Fibroblast of upper back skin (primary cell): ENCODE measurements around the gene RPA1.
"Not testable (repeated sequence)": the region's sequence is repeated elsewhere in the genome, so short reads cannot be mapped to it uniquely, and the experiment has no call there.

ENCODE experiments used
- DNase-seq: peaks from one replicate; pipeline ENCODE4 v3.0.0-alpha.2; 2013

The RPA1 gene

DNA sequence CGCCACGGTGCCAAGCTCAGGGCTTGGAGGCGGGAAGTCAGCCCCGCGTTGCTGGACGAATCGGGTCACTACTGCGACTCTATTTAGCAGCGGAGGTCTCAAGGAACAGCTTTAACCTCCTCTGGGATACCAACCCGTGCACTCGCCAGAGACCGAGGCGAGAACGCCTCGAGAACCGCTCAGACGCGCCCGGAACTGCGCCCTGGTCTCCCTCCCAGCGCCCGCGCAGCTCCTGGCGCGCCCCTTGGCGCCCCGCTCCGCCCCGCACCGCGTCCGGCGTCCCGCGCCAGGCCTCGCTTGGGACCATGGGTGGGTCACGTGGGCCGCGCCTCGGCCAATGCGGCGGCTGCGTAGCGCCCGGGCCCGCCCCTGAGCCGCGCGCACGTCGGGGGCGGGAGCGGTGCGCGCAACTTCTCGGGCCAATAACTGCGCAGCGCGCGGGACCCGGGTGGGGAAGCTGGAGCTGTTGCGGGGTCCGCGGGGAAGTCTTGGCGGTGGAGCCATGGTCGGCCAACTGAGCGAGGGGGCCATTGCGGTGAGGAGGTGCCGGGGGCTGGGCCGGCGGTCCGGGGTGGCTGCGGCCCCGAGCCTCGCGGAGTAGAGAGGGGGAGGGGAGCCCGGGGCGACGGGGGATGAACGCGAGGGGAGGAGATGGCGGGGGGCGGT is at the start of gene RPA1, which contains the start of gene SMYD4:
RPA1 (plus strand) TSS at position 414 of the 666 bp plus-strand sequence; CDS start at position 503, 89 bp downstream.
SMYD4 (minus strand) TSS at position 311 of the 666 bp plus-strand sequence. CDS start 1,908 bp downstream, outside the sequence.
- DNase-seq: peak; percentile 81

DNA sequence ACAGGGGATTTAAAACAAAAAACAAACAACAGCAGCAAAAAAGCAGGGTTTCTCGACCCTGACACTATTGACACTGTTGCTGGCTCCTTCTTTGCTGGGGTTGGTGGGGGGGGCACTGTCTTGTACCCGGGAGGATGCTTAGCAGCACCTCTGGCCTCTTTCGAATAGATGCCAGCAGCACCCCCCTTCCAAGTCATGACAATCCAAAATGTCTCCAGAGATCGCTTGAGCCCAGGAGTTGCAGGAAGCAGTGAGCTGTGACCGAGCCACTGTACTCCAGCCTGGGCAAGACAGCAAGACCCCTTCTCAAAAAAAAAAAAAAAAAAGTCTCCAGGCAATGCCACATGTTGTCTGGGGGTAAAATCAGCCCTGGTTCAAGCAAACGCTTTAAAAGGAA is 47.6 kb upstream of the RPA1 start:
- DNase-seq: no peak

DNA sequence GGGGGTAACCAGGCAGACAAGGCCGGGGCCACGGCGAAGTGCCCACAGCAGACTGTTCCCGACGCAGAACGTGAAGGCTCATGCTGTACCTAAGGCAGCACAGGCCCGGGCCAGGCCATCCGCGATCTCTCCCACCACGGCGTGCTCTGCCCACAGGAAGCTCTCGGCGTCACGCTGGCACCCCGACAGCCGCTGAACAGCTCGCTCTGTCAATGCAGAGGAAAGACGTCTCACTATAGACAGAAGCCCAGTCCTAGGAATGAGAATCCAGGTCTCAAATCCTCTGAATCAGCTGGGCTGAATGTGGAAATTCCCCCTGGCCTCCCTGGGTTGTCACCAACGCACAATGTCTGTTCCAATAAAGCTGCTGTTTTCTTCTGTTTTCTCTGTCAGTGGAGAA is 46.5 kb upstream of the RPA1 start:
- no peak for DNase-seq

DNA sequence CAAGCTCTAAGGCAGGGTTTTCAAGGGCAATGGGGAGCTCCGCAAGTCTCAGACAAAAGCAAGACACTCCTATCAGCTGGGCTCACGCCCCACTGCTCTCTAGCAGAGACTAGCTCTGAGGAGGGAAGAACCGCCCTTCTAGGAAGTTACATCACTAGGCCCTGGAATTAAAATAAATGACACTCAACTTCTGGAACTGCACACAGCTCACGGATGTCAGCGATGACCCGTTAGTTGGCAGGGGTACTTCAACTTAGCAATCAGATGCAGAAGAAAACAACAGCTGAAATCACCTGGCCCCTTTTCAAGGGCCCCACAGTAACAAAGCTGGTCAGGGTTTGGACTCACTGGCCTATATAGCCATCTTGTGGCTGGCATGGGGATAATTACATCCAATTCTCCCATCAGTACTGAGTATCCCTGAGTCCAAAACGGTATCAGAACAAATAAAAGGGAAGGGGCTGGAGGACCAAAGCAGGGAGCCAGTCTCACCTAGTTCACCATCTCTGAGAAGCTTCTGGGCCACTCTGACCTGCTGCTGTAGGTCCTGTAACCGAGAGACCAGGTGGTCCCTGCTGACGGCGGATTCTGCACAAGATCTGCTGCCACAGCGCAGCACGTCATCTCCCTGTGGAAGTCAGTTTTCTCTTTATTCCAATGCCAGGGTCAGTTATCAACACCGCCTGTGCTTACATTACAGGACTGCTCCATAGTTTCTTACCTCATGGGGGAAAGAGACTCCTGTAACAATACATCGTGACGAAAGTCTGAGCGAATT is 45.8 kb upstream of the RPA1 start:
- DNase-seq: peak; percentile 83

DNA sequence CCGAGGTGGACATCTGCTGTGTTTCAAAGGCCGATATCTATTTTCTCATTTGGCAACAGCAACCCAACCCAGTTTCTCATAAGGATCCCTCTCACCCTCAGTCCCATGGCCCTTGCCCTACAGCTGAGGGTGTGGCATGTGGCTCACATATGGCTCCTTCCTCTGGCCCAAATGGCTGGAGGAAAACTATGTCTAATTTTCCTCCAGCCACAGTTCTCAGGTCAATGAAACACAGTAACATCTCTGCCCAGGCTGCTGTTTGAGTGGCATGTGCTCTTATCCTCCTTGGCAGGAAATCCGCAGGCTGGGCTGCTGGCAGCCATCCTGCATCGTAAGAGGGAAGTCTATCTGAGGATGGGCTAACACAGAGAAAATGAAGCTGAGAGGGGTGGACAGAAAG is 43.9 kb upstream of the RPA1 start:
- no peak for DNase-seq

DNA sequence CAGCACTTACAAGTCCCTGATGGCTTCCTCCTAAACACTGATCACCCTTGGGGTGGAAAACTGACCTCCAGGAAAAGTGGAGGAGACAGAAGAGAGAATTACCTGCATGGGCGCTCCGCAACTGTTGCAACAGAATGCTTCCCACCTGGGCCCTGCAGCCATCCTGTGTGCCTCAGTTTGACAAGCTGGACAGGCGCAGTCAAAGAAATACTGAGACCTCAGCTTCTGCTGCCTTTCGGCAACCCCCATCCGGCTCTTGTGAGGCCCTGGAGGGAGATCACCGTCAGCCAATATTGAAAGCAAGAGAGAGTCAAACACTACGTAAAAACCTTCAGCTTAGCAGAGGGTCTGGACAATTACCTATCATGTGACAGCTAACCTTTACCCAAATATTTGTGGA is 43.1 kb upstream of the RPA1 start:
- no peak for DNase-seq

DNA sequence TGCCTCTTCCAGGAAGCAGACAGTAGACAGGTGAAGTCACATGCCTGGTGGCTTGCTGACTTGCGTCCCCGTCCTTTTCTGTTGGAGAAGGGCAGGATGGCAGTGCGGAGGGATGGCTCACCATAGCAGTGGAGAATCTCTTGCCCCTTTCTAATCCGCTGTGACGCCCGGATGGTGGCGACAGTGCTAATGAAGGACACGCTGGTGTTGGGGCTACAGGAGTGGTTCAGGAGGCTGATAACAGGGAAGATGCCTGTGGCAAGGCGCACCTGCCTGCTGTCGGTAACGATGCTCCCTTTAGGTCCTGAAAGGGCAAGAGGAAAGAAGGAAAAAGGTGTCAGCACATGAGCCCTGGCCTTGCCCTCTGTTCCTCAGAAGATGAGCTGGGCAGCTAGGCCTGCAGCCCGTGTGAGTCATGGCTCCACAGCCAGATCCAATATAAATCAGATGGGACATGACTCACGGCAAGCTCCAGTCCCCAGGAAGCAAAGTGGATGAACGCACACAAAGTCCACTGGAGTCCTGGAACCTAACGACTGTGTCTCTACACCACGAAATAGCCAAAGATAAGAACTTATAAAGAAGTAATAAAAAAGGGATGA is 42.4 kb upstream of the RPA1 start:
- DNase-seq: peak; percentile 89

DNA sequence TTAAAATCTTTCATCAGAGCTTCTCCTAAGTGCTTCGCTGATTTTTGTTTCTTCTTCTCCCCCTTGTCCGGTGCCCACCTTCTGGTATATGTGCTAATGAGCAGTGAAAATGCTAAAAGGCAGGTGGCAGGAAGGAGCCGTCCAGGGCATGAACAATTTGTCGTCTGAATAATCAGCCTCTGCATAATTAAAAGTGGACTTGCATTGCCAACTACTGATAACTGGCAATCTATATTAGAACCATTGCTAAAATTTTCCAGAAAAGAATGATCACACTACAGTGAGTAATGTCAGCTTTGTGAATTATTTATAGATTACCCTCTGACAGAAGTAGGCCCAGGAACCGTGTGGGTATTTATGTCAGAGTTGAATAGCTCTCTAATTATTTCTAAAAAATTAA is 39.9 kb upstream of the RPA1 start:
- no peak for DNase-seq

DNA sequence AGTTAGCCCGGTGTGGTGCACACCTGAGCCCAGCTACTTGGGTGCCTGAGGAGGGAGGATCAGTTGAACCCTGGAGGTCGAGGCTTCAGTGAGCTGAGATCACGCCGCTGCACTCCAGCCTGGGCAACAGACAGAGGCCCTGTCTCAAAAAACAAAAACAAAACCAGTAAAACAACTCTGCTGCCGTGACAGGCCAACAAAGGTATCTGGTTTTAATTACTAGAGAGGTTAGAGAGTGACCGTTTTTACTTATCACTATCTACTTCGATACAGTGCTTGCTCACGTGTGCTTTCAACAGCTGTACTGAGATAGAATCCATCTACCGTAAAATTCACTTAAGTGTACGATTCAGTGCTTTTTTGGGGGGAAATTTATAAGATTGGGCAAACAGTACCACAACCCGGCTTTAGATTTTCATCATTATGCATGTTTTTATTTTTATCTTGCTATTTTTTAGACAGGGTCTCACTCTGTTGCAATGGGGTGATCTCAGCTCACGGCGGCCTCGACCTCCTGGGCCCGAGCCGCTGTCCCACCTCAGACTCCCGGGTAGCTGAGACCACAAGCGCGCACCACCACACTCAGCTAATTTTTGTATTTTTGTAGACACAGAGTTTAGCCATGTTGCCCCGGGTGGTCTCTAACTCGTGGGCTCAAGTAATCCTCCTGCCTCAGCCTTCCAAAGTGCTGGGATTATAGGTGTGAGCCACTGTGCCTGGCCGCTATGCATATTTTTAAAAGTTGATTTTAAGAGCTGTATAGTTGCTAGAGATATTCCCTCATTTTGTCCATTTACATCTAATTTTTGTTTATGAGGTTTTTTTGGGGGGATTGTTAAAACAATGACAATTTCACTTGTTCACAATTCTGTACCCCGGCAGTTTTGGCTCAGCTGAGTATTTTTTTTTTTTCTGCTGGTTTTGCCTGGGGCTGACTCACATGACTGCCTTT is 37.0 kb upstream of the RPA1 start:
- no peak for DNase-seq

DNA sequence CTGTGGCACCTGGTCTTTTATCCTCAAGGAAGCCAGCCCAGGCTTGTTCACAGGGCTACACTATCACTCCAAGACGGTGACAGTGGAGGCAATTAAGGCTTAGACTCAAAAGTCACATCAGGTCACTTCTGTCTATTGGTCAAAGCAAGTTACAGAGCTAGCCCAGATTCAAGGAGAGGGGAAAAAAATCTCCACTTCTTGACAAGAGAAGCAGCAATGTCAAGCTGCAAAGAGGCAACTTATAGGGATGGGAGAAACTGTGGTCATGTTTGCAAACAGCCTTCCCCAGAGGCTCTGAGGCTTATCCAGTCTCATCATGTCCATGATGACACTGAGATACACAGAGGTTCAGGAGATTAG is 36.4 kb upstream of the RPA1 start:
- DNase-seq: no peak

DNA sequence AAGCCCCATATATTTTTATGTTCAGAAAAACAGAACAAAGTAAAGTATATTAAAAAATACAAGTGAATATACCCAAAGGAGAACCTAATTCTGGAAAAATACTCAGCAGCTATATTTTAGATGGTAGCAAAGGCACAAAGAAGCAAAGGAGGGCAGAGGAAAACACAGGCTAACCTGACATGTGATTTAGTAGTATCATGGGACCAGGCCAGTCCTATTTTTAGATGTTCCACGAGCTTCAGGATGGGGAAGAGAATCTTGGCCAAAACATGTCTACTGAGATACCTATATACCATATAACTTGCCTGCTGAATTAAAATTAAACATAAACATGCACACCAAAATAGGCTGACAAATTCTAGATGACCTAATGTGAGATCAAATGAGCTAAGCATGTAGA is 33.0 kb upstream of the RPA1 start:
- DNase-seq: no peak

DNA sequence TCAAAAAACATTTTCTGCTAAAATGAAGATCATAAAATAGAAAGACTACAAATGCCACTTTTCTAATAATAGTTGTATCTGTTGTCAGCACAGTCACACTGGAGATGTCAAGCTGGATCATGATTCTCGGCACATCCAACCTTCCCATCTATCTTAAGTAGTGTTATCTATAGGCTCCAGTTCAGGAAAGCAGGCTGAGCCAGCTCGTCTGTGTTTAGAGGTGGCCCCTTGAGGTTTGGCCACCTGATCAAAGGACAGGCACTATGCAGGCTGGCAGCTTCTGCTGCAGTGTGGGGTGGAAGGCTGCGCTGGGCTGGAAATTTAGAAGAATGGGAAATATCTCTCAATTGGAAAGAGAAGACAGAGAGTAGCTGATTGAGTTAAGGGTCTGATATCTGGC is 32.5 kb upstream of the RPA1 start:
- DNase-seq: no peak

DNA sequence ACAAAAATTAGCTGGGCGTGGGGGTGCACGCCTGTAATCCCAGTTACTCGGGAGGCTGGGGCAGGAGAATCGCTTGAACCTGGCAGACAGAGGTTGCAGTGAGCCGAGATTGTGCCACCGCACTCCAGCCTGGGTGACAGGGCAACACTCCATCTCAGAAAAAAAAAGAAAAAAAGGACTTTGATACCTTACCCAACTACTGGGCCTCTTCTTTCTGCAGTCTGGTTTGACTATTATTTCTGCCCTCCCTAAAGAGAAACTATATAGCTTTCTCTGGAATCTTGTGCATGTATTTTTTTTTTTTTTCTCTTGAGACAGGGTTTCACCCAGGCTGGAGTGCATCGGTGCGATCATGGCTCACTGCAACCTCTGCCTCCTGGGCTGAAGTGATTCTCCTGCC is 32.0 kb upstream of the RPA1 start:
- DNase-seq: not testable (repeated sequence)

DNA sequence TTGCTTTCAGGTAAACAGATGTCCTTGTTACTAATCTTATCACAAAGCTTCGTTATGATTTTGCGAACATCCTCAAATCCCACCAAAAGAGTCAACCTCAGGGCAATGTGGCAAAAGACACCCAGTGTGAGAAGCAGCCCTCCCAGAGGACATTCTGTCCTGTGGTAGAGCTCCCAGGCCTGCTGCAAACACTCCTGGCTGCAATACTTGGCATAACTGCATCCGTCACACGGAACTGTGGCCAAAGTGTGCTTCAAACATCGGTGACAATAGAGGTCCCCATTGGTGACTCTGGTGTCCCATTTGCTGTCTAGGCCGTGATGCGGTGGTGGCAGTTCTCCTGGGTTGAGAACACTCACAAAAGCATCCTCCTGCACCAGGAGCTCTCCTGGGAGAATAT is 29.6 kb upstream of the RPA1 start:
- DNase-seq: no peak

DNA sequence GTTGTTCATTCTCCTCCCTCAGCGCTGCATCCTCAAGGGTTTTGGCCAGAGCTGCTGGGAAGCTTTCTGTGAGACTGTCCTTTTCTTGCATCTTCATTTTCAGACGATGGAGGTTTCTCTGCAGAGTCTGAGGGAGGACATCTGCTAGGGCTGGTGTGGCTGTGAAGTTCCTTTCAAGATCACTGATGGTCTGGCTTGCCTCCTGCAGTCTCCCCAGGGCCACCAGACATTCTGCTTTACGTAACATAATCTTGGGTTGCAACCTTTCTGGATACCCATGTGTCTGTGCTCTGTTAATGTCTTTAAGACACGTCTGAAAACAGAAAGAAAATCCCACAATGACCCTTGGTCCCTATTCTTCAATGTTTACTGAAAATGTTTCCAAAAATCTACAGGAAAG is 29.1 kb upstream of the RPA1 start:
- no peak for DNase-seq

DNA sequence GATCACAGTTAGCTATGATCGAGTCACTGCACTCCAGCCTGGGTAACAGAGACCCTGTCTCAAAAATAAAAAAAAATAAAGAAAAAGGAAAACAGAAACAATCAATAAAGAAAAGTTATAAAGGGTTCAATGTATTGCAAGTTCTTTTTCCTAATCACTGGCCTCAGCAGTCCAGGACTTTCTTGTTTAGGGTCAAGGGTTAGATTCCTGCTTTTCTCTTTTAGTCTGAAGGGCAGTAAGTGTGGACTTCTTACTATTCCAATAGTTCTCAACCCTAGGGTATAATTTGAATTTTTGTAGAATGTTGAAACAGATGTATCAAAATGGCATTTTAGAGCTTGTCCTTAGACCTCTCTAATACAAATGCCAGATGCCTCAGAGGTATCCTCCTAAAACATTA is 27.4 kb upstream of the RPA1 start:
- no peak for DNase-seq

DNA sequence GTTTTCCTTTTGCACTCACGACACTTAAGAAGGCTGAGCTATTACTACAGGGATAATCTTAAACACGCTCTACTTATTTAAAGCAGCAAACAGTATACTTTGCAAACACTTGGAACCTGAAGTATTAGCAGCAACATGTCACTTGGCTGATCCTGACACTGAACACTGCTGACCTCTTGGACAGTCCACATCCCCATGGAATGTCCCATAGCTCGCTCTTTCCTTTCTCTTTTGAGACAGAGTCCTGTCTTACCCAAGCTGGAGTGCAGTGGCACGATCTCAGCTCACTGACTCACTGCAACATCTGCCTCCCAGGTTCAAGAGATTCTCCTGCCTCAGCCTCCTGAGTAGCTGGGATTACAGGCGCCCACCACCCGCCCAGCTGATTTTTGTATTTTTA is 26.5 kb upstream of the RPA1 start:
- DNase-seq: no peak

DNA sequence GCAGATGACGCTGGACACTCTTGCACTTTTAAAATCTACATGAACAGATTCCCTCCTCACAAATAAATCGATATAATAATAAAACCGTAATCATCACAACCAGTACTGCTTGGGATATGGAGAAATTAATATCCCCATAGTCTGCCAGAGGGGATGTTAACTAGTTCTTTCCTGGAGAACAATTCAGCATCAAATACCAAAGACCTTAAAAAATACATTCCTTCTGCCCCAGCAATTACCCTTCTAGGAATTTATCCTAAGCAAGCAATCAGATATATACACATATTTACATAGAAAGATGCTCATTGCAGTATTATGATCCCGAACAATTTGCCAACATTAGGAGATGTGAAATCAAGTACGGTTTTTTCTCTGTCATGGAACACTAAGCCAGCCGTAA is 21.9 kb upstream of the RPA1 start:
- no peak for DNase-seq

DNA sequence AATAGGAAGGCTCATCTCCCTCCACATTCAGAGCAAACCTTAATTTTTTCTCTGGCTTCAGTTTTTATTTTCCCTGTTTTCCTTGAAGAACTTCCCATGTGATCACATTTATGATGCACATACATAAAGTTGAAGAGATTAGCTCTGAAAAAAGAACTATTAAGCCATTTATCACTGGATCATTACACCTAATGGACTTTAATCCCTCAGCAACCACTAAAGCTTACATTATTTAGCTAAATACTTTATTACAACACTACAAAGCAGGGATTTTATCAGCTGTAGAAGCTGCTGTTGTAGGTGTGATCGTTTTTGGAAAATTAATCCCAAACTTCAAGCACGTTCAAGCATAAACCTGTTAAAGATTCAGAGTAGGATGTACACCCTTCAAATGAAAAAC is 21.2 kb upstream of the RPA1 start:
- no peak for DNase-seq

DNA sequence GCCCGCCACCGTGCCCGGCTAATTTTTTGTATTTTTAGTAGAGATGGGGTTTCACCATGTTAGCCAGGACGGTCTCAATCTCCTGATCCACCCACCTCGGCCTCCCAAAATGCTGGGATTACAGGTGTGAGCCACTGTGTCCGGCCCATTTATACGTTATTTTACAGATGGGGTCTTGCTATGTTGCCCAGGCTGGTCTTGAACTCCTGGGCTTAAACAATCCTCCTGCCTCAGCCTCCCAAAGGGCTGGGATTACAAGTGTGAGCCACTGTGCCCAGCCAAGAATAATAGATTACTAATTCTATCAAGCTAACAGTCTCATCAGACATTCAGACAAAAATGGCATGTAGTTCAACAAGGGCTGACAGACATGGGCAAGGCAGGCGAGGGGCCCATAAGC is 20.0 kb upstream of the RPA1 start:
- not testable (repeated sequence) for DNase-seq

DNA sequence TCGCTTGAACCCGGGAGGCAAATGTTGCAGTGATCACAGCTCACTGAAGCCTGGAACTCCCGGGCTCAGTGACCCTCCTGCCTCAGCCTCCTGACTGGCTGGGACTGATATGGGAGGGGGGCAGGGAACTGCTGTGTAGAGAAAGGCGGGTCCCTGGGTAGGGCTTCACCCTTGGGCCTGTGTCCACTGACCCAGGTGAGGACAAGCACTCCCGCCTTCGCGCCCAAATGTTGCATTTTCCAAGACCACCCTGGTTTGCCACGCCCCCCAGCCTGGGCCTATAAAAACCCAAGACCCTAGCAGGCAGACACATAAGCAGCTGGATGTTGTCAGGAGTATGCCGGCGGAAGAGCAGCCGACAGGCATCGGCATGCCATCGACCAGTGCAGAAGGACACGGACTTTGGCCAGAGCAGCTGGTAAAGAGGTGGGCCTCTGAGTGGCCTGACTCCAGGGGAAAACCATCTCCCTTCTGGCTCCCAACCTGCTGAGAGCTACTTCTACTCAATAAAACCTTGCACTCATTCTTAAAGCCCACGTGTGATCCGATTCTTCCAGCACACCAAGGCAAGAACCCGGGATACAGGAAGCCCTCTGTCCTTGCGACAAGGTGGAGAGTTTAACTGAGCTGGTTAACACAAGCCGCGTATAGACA is 19.2 kb upstream of the RPA1 start:
- no peak for DNase-seq

DNA sequence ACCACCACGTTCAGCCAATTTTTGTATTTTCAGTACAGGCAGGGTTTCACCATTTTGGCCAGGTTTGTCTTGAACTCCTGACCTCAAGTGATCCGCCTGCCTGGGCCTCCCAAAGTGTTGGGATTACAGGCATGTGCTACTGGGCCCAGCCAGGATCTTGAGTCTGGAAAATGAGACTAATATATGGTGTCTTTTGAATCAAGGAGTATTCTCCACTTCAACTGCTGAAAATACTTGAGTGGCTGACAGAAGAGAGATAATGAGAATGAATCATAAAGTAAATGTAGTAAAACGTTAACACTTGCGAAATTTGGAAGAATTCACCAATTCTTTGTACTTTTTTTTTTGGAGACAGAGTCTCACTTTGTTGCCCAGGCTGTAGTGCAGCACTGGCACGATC is 16.7 kb upstream of the RPA1 start:
- no peak for DNase-seq
